HG03442 (cell line): ENCODE results near the gene EPAS1.

Experiments
- ATAC-seq: cut with Tn5 transposase; IDR thresholded peaks from one replicate; pipeline ENCODE4 v1.9.1; 2021; ENCODE audit warnings: mild to moderate bottlenecking, moderate library complexity; ENCODE audit not compliant: unreplicated experiment

EPAS1 gene

DNA sequence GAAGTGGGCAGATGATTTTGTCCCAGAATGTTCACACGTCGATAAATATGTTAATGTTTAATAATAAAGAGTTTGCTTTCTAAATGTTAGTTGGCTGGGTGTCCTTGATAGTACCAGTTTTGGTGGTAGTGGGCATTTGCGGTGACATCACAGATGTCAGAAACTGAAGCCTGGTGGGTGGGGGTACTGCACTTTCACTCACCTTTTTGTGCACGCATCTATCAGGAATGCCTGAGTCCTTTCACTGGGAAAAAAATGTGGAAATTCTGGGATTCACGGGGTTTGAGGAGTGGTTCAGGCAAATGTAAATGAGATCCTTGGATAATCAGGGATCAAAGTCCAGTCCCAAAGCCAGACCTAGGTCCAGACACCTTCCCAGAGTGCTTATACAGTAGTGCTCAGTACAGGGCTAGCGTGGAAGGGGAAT is 3.2 kb downstream of the EPAS1 start:
- no peak for ATAC-seq

GRCh38 chr2:46302005-46302695 is 4.9 kb downstream of the EPAS1 start:
- ATAC-seq: no peak

DNA sequence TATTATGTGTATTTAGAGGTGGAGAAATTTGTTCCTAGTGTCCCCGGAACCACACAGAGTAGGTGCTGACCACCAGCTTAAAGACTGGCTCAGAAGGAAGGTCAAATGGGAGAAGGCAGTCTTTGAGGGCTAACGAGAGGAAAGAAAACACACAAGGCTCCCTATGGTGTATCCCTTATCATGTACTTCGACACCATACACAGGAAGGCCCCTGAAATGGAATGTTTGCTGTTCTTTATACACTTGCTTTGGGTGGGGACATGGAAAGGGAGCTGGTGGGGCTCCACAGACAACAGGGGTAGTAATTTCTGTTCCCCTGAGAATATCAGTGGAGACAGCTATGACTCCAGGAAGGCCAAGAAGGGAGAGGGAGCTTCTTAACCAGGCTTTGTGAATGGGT is 6.0 kb downstream of the EPAS1 start:
- no peak for ATAC-seq

DNA sequence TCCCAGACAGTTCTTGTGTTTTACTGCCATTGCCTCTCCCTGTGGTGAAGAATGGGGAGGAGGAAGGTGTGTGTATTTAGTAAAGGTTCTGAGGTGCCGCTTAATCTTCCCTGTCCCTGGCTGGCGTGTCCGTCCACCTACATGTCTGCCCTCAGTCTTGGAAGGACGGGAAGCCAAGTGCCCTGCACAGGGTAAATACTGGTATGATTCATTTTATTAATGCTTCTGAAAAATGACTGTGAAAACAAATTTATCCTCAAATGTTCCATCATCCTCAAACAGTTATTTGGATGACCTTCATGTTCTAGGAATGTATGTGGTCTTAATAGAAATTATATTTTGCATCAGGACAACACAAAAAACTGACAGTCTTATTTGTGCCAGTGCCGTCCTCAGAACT is 6.6 kb downstream of the EPAS1 start:
- ATAC-seq: no peak

- no peak for ATAC-seq
Measured at GRCh38 chr2:46304635-46305034, 7.4 kb downstream of the EPAS1 start.

DNA sequence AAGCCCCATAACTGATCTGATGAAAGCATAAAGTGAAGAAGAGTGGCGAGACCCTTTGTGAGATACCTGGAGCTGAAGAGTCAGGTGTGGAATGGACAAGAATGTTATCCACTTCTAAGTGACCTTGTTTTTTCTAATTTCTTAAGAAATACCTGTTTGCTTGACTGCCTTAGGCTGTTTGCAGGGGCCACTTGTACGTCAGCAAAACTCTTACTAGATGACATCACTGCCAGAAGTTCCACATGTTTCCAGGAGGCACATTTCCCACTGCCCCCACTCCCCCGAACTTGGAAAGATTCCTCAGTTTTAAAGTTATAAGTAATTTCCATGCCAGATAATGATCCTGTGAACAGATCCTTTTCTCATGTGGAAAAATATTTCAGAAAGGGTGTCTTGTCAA is 8.0 kb downstream of the EPAS1 start:
- ATAC-seq: no peak

DNA sequence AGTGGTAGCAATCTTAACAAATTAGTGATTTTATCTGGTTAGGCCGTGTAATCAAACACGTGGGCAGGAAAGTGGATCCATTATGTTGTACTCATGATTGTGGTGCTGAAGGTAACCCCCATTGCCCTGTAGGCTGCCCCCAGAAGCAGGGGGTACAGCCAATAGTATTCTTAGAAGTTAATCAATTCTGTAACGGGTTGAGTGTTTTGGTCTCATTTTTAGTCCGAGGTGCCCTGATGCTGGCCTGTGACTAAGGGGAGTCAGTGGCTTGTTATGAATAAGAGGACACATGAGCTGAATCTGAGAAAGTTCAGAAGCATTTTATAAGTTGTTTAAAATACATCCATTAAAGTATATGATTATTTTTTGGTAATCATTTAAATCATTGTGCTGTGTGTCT is 8.6 kb downstream of the EPAS1 start:
- ATAC-seq: no peak

DNA sequence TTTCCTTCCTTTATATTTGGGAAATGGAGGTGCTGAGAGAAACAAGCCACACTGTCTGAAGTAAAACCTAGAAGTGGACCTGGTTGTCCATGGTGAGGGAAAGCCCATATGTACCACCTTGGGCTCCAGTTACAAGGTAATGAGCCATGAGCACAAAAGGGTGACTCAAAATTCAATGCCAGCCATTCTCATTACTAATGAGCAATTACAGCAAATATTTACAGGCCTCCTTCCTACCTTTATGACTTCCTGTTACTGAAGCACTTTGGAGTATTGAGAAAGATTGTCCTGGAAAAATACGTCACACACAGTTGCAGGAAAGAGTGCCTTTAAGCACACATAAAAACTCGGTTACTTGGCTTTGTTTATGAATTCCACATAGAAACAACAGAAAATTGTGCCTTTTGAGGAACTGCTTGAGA is 9.1 kb downstream of the EPAS1 start:
- no peak for ATAC-seq

DNA sequence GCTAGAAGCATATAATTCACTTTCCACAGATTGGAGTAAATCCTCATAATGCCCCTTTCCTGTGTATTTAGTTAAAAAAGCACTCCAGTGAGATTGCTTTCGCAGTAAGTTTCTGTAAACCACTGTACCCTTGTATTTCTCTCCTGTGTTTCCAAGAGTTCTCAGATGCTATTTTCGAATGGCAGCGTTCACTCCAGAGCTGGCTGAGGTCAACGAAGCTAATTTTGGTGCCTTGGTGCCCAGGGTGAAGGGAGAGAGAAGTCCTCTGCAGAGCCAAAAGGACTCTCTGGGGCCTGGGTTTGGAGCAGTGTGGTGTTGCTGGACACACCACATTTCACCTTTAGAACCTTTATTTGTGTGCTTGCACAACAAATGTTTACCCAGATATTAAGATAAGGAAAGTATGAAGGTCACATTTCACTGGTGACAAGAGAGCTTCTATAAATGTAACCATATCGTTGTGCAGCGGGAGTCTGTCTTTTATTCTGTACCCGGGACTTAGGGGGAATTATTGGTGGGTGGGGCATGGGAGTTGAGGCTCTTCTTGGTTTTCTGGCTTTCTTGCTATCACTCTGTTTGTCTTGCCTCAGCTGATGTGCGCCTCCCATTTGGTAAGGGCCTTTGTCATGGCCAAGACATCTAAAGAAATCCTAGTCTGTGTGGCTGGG is 9.9 kb downstream of the EPAS1 start:
- ATAC-seq: no peak

GRCh38 chr2:46308081-46308480 is 10.9 kb downstream of the EPAS1 start:
- ATAC-seq: no peak

DNA sequence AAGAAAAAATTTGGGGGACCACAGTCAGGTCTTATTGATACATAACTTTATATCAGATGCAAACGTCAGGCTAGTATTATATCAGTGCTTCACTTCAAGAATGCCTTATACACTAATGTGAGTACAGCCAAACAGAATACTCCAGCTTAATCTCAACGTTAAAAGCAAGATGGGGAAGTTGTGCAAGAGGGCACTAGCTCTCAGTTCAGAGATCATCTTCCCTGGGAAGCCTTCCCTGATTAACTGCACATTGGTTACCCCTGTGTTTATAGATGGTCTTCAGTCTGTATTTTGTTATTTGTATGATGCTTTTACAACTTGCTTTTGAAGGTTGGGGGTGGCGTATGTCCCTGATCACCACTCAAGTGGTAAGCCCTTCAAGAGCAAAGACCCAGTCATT is 11.4 kb downstream of the EPAS1 start:
- ATAC-seq: no peak

DNA sequence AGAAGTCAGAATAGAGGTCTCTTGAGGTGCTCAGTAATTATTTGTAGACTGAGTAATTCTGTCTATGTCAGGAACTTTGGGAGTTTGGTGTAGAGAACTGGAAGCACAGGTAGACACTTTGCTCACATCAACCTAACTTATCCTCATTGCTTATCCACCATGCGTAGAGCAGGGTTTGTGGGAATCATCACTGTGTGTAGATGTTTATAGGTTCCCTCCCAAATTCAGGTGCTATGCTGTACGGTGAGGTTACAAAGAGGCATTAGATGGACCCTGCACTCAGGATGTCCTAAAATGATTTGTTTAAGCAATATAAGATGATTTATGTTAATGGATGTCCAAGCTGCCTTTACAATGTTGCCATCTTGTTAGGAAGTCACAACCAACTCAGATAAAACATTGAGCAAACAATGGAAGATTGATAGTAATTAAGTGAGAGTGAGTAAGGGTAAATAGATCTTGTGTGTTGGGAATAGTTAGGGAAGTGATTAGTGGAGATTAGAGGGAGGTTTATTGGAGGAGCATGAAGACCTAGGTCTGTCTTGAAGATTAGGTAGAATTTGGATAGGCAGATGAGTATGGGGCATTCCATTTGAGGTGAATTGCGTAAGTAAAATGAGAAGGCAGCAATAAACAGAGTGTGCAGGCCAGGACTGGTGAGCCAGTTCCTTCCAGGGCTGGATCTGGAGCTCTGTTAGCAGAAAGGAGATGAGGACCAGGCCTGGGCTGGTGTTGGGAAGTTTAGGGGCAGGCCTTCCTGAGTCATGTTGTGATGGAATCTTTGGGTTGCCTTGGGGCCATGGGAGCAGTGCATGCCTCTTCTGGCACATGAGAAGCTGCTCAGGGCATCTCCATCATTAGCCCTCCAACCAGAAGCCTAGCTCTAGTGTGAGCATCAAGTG is 12.1 kb downstream of the EPAS1 start:
- no peak for ATAC-seq

DNA sequence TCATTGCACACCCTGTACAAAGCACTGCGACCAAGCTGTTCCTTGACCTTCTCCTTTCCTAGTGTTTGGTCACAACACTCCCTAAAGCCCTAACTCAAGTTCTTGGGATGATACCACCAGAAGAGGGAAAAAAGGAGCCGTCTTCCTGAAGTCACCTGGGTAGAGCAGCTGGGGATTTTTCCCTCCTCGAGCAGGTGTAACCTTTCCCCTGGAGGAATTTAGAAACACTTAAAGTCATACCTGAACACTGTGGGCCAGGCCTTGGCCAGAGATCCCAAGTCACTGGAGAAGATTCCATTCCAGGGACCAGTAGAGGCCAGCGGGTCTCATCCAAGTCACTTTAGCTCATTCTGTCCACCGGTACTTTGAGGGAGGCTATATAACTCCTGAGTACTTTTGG is 13.2 kb downstream of the EPAS1 start:
- ATAC-seq: no peak

- no peak for ATAC-seq
Measured at GRCh38 chr2:46311651-46312223, 14.5 kb downstream of the EPAS1 start.

- ATAC-seq: no peak
Measured at GRCh38 chr2:46313063-46313462, 15.9 kb downstream of the EPAS1 start.

DNA sequence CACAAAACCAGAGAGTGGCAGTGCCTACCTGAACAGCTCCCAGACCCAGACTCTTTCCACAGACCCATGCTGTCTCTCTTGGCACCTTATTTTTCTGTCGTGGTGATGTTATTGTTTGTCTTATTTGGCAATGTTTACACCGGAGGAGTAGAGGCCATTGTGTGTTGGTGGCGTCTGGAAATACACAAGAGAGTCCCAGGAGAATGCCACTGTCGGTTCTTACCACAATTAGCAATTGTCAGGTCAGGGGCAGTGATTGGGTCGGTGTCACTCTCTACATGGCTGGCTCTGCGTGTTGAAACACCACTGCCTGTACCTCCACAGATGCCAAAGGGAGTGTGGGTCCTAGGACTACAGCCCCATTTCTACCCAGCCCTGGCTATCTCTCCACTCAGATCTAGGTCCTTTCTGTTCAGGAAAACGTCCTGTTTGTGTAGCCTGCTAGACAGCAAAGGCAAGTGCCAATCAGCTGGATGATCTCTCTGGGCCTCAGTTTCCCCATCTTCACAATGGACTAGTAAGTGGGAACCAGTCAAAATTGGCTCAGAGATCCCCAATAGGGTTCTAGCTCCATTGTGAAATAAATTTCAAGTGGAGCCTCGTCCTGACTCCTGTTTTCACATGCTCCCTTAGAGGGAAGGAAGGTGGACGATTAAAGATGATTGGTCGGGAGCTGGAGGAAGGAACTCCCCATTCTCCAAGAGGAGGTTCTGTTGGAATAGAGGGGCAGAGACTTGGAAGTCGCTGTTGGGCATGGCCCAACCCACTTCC is 17.0 kb downstream of the EPAS1 start:
- ATAC-seq: no peak

DNA sequence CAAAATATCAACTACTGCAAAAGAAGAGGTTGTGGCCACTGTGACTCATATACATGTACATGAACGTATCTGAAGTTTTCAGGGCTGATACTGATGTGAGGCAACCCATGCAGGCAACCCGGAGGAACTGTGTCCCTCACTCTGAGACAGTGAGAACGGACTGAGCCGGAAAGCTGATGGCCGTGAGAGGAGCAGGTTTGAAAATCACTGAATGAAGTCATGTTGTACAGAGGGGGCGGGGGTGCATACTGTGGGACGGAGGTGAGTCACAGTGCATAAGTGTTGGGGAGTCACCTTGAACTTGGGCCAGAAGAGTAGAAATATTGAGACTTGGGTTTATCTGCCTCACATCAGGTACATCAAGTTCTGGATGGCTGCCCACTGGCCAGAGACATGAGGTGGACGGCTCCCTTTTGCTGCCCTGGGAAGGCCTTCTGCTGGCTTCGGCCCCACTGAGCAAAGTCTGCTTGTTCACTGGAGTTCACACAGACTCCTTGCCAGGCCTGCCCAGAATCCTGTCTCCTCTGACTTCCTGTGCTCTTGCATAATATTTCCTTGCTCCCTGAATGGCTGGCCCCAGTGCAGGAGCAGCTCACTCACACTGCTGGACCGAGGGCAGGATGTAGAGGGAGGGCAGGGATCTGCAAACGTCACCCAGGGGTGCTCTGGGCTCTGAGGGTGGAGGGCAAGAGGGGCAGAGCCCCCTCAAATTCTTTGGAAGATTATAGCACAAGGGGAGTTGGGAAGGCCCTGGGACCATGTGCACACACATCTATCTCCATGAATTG is 18.1 kb downstream of the EPAS1 start:
- no peak for ATAC-seq

- ATAC-seq: no peak
Measured at GRCh38 chr2:46317094-46317486, 19.9 kb downstream of the EPAS1 start.

GRCh38 chr2:46318579-46319460 is 21.6 kb downstream of the EPAS1 start:
- ATAC-seq: no peak
